Measurements from ENCODE around the gene DAAM1.

DAAM1 gene

DNA sequence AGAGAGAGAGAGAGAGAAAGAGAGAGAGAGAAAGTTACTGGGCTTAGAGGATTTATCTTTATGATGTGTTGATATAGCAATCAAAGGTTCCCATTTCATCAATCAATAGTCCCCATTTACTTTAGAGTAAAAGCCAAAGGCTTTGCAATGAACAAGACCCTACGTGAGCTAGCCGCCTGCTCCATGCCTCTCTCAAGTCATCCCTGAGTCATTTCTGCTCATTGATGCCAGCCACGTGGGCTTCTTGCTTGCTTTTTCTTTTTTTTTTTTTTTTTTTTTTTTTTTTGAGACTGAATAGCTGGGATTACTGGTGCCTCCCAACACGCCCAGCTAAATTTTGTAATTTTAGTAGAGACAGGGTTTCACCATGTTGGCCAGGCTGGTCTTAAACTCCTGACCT lies 205.8 kb downstream of the DAAM1 start:
- no peak overlapping the region for H3K27ac ChIP-seq
- peak; percentile 8 for DNase-seq (ENCODE audit: low read depth, low spot score)

DNA sequence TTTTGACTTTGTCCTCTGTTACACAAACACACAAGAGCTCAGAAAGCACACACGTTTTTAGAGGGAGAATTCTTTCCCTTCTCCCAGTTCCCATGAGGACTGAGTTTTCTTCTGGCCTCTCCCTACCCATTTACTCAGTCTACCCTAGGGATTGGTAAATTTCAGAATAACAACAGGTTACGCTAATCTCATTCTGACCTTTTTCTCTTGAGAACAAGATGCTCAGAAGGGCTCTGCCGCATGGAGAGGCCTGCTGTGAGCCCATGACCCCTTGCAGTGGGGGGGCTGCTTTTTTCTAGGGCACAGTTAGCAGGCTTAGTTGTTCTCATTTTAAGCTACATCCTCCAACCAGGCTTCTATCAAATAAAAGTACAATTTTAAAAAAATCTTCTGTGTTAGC lies 207.2 kb downstream of the DAAM1 start:
- H3K27ac ChIP-seq: no peak overlapping the region
- no peak for DNase-seq (ENCODE audit: low read depth, low spot score)

DNA sequence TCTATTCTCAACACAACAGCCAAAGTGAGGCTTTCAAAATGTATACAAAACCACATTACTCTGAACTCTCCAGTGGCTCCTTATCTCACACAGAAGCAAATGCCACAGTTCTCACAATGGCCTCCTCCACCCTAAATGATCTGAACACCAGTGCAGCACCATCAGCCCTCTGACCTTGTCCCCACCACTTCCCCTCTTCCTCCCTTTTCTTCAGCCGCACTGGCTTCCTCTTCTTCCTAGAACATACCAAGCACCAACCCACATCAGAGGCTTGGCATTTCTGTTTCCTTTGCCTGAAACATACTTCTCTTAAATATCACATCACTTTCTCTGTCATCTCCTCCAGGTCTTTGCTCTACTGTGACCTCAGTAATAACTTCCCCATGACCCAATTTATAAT lies 210.4 kb downstream of the DAAM1 start:
- DNase-seq (ENCODE audit: low read depth, low spot score): no peak
- H3K27ac ChIP-seq: no peak overlapping the region

DNA sequence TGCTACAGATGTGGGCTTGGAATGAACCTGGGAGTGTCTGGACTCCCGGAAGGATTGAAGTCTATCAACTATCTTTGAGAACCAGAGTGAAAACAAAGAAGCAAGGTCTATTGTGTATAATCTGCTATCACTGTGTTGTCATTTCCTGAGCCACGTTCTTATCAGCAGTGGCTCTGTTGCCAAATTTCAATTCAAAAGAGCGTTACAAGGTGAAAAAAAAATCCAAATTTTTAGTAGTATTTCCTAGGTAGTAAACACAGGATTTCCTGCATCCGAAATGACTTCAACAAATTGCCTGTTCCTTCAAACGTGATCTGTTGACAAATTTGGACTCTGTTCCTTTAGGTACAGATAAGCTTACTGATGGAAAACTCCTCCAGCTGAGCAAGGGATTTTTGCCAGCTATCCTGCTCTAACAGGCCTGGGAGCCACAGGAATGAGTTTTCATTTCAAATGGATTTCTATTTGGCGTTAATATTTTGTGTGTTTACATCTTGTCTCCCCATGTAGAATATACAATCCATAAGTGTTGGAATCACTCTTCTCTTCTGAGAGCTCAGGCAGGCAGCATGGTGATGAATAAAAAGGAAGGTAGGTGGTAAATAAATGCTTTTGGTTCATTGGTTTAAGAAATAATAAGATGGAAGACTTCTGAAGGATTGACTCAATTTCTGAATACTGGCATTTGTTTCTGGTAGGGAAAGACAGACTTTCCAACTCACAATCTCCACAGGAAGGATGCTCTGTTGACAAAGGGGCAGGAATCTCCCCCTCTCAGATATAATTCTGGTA lies 218.2 kb downstream of the DAAM1 start:
- peak overlapping the region; percentile 74 for H3K27ac ChIP-seq

DNA sequence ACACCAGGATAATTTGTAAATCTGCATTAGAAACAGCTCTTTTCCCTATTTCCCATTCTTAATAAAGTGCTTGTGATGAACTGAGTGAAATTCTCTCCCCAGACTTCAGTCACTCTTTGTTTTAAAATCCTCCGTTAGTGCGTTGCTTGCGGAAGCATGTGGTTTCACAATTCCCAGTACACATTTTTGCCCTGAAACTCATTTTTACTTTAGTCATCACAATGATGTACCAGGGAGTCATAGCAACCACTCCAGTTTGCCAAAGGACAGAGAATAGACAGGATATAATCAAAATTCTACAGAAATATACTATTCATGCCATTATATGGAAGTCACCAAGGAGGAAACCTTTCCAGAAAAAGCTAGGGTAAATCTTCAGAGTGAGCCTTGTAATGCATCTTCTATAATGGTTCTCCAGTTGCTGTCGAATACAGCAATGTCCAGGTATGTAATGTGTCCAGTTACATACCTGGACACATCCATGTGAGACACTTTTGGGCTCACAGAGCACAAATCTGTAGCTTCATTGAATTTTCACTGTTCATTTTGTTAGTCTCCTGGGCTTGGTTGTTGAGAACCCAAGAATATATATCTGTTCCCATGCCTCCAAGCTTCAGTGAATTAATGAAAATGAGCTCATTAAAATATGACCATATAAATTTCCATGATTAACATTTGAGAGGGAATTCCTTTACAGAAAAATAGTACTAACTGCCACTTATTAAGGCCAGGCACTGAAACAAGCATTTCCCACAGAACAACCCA lies 219.0 kb downstream of the DAAM1 start:
- peak; percentile 27 for DNase-seq (ENCODE audit: low read depth, low spot score)
- H3K27ac ChIP-seq: peak overlapping the region; percentile 74

More for the DNA sequence above, 218.2 kb downstream of the DAAM1 start:
- DNase-seq (ENCODE audit: low read depth, low spot score): no peak

DNA sequence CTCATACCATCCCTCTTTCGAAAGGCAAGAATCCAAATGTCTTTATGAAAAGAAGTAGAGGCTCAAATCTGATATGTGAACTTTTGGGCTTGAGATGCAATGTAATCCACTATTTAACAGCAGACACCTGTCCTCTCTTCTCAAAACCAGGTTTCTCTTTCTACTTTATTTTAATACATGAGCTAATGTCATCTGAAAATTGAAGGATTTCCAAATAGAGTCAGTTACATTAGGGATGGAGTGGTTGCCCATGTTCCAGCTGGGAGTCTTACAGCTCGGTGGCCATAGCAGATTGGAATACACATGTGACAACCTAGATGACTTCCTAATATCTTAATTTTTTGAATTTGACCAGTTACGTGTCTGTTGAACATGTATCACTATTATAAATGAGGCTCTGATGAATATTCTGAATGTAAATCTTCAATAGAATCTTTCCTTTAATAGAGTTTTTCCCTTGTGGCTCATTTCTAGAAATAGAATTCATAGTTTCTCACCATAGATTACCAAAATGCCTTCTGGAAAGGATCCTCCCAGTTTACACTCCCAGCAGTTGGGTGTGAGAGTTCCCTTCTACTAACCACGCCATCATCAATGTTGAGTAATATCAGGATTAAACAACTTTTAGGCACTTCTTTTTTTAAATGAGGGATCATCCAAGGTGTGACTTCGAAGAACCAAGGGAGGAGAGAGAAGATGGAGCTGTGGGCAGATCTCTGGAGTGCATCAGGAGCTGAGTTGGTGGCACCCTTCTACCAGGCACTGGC lies 227.6 kb downstream of the DAAM1 start:
- H3K27ac ChIP-seq: peak overlapping the region; percentile 11
- DNase-seq (ENCODE audit: low read depth, low spot score): no peak

DNA sequence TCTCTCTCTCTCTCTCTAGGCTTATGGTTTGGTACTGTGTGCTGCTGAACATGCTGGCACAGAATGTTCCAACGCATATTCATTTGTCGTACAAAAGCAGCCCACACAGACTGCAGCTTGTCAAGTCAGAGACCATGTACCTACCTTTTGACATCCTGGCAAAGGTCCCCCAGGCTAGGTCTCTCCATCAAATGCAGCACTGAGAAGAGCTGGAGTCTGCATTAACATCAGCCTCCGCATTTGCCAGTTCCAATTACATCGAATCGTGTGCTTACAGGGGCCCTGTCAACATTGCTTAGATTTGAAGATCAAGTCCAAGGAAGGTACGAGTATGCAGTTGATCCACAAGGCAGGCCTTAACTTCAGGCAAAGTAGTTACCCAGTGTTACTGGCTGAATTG lies 228.8 kb downstream of the DAAM1 start:
- H3K27ac ChIP-seq: no peak overlapping the region
- DNase-seq (ENCODE audit: low read depth, low spot score): no peak

DNA sequence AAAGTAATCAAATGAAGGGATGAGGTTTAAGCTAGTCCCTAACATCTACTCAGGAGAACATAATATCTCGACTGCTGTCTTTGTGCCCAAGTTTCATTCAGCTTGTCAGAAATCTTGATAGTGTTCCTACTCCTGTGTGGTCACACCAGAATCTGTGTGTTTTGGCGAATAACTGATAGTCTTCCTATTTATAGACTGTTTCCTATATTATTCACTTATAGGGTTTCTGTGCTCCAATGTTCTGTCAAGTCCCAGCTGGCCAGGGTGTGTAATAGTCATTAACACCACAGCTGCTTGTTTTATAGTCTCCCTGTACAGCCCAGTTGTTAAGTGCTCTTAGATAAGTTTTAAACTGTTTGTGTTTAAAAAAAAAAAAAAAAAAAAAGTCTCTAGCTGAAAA lies 230.8 kb downstream of the DAAM1 start:
- DNase-seq (ENCODE audit: low read depth, low spot score): no peak

More for the DNA sequence above, 230.8 kb downstream of the DAAM1 start:
- H3K27ac ChIP-seq: no peak overlapping the region

Data from epithelial cell of prostate (primary cell).